KMS-11 (cell line): ENCODE measurements around the gene ADORA1.

Source experiments
- H2AFZ ChIP-seq: fragments of 200-600 bp; sonication (generic); 2 replicates; pipeline ENCODE4 v1.6.1; 2016; ENCODE audit warnings: antibody characterized with exemption, mixed run types, low read depth
- H3K27ac ChIP-seq: fragments of 200-600 bp; sonication (generic); 2 replicates; pipeline ENCODE4 v1.6.1; 2016; ENCODE audit warnings: mild to moderate bottlenecking, mixed run types
- H3K27me3 ChIP-seq: fragments of 200-600 bp; sonication (generic); 2 replicates; pipeline ENCODE4 v1.6.1; 2017; ENCODE audit warnings: mild to moderate bottlenecking, low read depth, mixed run types, moderate library complexity; ENCODE audit not compliant: insufficient read depth
- H3K36me3 ChIP-seq: fragments of 200-600 bp; sonication (generic); 2 replicates; pipeline ENCODE4 v1.6.1; 2017; ENCODE audit warnings: mild to moderate bottlenecking, mixed run types; ENCODE audit not compliant: insufficient read depth
- H3K4me1 ChIP-seq: fragments of 200-600 bp; sonication (generic); 2 replicates; pipeline ENCODE4 v1.6.1; 2016; ENCODE audit warnings: mild to moderate bottlenecking, low read depth, mixed run types; ENCODE audit not compliant: poor library complexity, severe bottlenecking
- H3K4me2 ChIP-seq: fragments of 200-600 bp; sonication (generic); 2 replicates; pipeline ENCODE4 v1.7.0; 2016; ENCODE audit warnings: mild to moderate bottlenecking, mixed run types
- H3K4me3 ChIP-seq: fragments of 200-600 bp; sonication (generic); IDR thresholded peaks from 2 replicates; pipeline ENCODE4 v1.6.1; 2017; ENCODE audit warnings: low read depth, low read length, mixed read lengths; ENCODE audit not compliant: insufficient read depth
- H3K79me2 ChIP-seq: fragments of 200-600 bp; sonication (generic); 2 replicates; pipeline ENCODE4 v1.6.1; 2016; ENCODE audit warnings: low read depth, mixed run types; ENCODE audit not compliant: insufficient read depth
- H3K9ac ChIP-seq: fragments of 200-600 bp; sonication (generic); 2 replicates; pipeline ENCODE4 v1.6.1; 2016; ENCODE audit warnings: mild to moderate bottlenecking, mixed run types
- H4K20me1 ChIP-seq: fragments of 200-600 bp; sonication (generic); 2 replicates; pipeline ENCODE4 v1.6.1; 2016; ENCODE audit warnings: mild to moderate bottlenecking, mixed run types; ENCODE audit not compliant: insufficient read depth
- TF ChIP-seq, protein P1 (sequence below): fragments of 200-600 bp; sonication (generic); conservative IDR thresholded peaks from 2 replicates; pipeline ENCODE4 v1.6.1; 2017; ENCODE audit warnings: low read depth, mild to moderate bottlenecking, antibody characterized with exemption, low read length, moderate library complexity, mixed read lengths

ADORA1 gene

DNA sequence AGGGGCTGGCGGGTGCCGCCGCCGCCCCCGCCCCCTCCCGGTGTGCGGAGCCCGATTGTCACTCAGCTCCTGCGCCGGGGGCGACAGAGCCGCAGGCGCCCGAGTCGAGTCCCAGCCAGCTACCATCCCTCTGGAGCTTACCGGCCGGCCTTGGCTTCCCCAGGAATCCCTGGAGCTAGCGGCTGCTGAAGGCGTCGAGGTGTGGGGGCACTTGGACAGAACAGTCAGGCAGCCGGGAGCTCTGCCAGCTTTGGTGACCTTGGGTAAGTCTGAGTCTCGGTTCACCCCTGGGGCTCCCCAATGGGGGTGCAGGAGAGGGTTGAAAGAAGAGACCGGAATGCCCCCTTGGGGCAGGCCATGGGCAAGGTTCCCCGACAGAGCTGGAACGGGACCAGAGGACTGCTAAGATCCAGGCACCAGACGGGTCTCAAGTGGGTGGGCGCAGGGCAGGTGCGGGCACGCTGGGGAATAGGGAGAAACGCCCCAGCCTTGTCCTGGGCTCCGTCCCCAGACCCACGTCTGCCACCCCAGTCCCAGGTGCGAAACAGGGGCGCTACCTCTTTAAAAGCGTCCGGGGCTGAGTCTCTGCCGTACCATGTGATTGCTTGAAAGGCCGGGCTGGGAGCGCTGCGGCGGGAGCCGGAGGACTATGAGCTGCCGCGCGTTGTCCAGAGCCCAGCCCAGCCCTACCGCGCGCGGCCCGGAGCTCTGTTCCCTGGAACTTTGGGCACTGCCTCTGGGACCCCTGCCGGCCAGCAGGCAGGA lies at the start of gene ADORA1:
TSS of gene ADORA1 (plus strand) at position 61 of the 765 bp plus-strand sequence. CDS start 1,116 bp downstream, outside the sequence.
- no peaks in the 10 kb centered on the region for H3K36me3 ChIP-seq
- peak within 1 kb of the TSS; percentile 53 for H3K4me3 ChIP-seq
- H3K9ac ChIP-seq: no peak within 1 kb of the TSS
- TF ChIP-seq, protein P1, sequence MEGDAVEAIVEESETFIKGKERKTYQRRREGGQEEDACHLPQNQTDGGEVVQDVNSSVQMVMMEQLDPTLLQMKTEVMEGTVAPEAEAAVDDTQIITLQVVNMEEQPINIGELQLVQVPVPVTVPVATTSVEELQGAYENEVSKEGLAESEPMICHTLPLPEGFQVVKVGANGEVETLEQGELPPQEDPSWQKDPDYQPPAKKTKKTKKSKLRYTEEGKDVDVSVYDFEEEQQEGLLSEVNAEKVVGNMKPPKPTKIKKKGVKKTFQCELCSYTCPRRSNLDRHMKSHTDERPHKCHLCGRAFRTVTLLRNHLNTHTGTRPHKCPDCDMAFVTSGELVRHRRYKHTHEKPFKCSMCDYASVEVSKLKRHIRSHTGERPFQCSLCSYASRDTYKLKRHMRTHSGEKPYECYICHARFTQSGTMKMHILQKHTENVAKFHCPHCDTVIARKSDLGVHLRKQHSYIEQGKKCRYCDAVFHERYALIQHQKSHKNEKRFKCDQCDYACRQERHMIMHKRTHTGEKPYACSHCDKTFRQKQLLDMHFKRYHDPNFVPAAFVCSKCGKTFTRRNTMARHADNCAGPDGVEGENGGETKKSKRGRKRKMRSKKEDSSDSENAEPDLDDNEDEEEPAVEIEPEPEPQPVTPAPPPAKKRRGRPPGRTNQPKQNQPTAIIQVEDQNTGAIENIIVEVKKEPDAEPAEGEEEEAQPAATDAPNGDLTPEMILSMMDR: no peak
- H3K4me1 ChIP-seq: no peaks in the 10 kb centered on the region
- no peaks in the 10 kb centered on the region for H3K79me2 ChIP-seq
- H2AFZ ChIP-seq: peak within 1 kb of the TSS; percentile 53; the same call in 1 of the 2 replicates
- H3K4me2 ChIP-seq: peak within 1 kb of the TSS; percentile 24; the same call in 1 of the 2 replicates
- H3K27ac ChIP-seq: no peak within 1 kb of the TSS
- H3K27me3 ChIP-seq: peaks cover 54% of the 10 kb centered on the region
- H4K20me1 ChIP-seq: no peaks in the 10 kb centered on the region

DNA sequence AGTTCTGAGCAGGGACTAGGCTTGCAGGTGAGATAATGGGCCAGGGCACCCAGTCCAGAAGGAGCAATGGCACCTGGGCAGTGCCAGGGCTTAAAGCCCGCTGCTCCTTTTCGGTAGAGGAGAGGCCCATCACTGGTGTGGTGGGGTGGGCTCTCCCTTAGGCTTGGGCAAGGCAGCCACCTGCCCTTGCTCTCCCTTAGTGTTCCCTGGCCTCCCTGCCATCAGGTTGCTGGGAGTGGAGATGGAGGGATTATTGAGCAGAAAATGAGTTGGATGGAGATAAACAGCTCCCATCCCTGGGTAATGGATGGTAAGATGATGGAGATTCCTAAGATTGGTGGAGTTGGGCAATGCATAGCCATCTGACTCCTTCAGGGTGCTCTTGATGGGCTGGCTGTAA lies 49.6 kb upstream of the ADORA1 start:
- Histone ChIP-seq H3K4me2 (no peak overlapping the region), H4K20me1 (no peaks in the 10 kb centered on the region), H3K4me3 (no peak overlapping the region), H3K27ac (no peak overlapping the region), H3K4me1 (no peaks in the 10 kb centered on the region), H3K27me3 (no peaks in the 10 kb centered on the region), H3K79me2 (no peaks in the 10 kb centered on the region), H3K9ac (no peak overlapping the region), H2AFZ (no peak overlapping the region), H3K36me3 (no peaks in the 10 kb centered on the region)
- TF ChIP-seq, protein P1: no peak

DNA sequence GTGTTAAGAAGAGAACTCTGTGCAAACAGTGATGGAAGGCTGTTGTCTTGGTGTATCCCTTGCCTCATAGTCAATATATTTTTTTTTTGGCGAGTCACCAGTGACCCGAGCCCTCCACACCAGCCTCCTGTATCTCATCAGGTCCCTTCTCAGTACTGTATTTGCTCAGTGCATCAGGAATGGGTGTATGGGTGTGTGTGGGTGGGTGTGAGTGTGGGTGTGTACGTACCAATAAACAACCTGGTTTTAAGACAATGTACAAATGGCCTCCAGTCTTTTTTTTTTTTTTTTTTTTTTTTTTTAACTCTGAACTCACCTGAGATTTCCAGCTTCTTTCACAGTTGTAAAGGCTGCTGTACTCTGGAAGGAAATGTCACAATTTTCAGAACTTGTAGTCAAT lies 49.0 kb upstream of the ADORA1 start:
- Histone ChIP-seq H3K27ac (no peak overlapping the region), H3K4me1 (no peaks in the 10 kb centered on the region), H4K20me1 (no peaks in the 10 kb centered on the region), H2AFZ (no peak overlapping the region), H3K36me3 (no peaks in the 10 kb centered on the region), H3K27me3 (no peaks in the 10 kb centered on the region), H3K79me2 (no peaks in the 10 kb centered on the region), H3K4me3 (no peak overlapping the region), H3K9ac (no peak overlapping the region), H3K4me2 (no peak overlapping the region)
- TF ChIP-seq, protein P1: no peak

DNA sequence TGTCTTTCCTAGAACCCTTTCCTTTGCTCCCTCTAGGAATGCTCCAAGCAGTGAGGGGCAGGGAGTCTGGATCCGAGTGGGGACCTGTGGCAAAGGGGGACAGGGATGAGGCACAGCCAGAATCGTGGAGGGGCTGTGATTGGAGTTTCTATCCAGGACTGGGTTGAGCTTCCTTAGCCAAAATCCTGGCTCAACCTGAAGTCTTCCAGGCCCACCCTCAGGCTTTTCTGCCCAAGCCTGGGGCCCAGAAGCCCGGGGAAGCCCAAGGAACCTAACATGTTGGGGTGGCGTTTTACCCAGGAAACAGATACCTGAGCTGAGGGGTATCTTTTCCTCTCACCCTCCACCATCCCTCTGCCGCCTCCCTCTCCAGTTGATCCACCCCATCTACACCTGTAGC lies 47.1 kb upstream of the ADORA1 start:
- Histone ChIP-seq H3K27me3 (no peaks in the 10 kb centered on the region), H3K27ac (no peak overlapping the region), H3K4me2 (no peak overlapping the region), H3K4me3 (no peak overlapping the region), H3K9ac (no peak overlapping the region), H4K20me1 (no peaks in the 10 kb centered on the region), H2AFZ (no peak overlapping the region), H3K79me2 (no peaks in the 10 kb centered on the region), H3K36me3 (no peaks in the 10 kb centered on the region), H3K4me1 (no peaks in the 10 kb centered on the region)
- TF ChIP-seq, protein P1: no peak
